Esophagus squamous epithelium (tissue), 4 donors: Measurements from ENCODE around the gene SLC6A3.

Experiments used
- POLR2A ChIP-seq, 4 donors: fragments of 450-650 bp; IDR thresholded peaks; one replicate each; pipeline ENCODE4 v1.6.1; 2017; ENCODE audit warnings: antibody characterized with exemption in 4 of 4, mild to moderate bottlenecking in 4 of 4, moderate library complexity in 3 of 4
- TF ChIP-seq, protein P1 (sequence below), 6 experiments: fragments of 450-650 bp in 4 of 6; fragments of 200-600 bp in 2 of 6; sonication (generic) in 2 of 6; IDR thresholded peaks; one replicate each; pipeline ENCODE4 v1.5.1; 2016 to 2019; ENCODE audit warnings: antibody characterized with exemption in 6 of 6, mild to moderate bottlenecking in 4 of 6, moderate library complexity in 4 of 6

DNA sequence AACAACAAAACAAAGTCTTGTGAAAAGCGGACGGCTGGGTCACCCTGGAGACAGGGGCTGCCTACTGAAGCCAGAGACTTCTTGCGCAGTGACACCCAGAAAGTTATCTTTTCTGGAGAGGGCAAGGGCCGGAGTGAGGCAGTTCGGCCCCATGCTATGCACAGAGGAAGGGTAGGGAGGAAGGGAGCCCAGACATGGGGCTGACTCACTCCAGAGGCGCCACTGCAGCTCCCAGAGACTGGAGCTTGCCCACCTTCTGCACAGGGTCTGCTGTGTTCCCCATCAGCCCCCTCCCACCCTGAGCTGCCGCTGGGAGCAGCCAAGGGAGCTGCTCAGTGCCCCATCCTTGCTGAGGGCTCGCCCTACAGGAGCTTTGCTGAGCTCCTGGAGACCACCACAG, 13.3 kb downstream of the SLC6A3 start:
- TF ChIP-seq POLR2A (IDR thresholded peaks at IDR 0.05) = no peak
- TF ChIP-seq, protein P1, sequence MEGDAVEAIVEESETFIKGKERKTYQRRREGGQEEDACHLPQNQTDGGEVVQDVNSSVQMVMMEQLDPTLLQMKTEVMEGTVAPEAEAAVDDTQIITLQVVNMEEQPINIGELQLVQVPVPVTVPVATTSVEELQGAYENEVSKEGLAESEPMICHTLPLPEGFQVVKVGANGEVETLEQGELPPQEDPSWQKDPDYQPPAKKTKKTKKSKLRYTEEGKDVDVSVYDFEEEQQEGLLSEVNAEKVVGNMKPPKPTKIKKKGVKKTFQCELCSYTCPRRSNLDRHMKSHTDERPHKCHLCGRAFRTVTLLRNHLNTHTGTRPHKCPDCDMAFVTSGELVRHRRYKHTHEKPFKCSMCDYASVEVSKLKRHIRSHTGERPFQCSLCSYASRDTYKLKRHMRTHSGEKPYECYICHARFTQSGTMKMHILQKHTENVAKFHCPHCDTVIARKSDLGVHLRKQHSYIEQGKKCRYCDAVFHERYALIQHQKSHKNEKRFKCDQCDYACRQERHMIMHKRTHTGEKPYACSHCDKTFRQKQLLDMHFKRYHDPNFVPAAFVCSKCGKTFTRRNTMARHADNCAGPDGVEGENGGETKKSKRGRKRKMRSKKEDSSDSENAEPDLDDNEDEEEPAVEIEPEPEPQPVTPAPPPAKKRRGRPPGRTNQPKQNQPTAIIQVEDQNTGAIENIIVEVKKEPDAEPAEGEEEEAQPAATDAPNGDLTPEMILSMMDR (IDR thresholded peaks at IDR 0.05) = no peak
